HK-2 (cell line): ENCODE results near the gene C15orf39.
"Not testable (repeated sequence)": the region's sequence is repeated elsewhere in the genome, so short reads cannot be mapped to it uniquely, and the experiment has no call there.

Experiments
- DNase-seq: peaks from one replicate; pipeline ENCODE4 v3.0.0-alpha.2; 2018; ENCODE audit not compliant: unreplicated experiment

Gene C15orf39

DNA sequence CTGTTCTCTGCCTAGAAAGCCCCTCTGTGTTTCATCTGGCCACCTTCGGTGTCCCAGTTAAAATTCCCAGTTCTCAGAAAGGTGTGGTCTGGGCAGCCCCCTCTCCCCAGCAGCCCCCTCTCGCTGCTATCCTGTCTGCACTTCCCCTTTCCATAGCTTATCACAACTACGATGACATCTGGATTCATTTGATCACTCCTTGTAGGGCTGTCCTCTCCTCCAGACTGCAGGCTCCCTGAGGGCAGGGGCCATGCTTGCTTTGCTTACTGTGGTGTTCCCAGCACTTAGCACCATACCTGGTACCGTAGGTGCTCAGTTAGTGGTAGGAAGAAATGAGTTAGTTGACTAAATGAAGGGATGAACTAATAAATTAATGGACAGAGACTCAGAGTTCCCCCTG is 30.2 kb downstream of the C15orf39 start:
- no peak for DNase-seq

DNA sequence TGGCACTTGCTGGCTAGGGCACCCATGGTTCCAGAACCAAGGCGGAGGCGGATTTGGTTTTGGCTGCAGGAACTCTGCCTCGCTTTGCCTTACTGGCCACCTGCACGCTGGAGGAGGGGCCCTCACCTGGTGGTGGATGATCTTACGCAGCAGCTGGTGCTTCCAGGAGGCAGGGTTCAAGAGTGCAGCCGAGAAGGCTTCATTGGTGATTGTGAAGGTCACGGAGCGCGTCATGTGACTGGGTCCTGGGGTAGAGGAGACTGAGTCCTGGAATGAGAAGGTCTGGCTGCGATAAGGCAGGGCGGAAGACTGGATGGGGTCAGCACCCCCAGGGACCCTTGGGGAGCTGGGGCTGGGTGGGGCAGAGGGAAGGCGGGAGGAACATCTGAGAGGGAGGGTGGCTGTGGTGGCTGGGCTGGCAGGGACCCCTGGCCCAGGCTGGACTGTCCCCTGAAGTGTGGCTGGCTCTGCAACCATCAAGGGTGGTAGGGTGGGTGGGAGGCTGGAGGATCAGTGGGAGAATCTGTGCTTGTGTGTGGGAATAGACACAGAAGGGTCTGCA is 30.7 kb downstream of the C15orf39 start:
- no peak for DNase-seq

DNA sequence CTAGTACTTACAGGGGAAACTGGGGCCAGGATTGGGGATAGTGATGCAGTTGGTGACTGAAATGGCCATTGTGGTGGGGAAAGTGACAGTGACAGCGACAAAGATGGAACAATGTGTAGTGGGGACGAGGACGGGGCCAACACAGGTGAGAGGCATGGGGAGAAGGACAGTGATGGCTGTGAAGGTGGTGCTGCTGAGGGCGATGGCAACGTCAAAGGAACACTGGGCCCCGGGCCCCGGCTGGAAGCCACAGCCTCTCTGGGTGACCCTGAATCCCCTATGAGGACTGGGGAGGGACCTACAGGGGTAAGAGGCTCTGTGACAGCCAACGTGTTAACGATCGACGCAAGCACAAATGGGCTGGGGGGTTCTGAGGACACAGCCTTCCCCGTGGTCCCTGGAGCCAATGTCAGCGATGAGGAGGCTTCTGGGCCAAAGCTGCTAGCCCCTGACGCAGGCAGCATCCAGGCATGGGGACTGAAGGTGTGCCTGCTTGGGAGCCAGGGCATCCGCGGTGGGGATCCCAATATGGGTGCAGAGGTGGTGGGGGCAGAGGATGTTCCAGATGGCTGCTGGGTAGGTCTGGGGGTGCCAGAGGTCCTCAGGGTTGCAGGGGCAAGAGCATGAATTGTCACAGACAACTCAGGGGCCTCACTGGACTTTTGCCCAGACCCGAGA is 31.3 kb downstream of the C15orf39 start:
- no peak for DNase-seq

DNA sequence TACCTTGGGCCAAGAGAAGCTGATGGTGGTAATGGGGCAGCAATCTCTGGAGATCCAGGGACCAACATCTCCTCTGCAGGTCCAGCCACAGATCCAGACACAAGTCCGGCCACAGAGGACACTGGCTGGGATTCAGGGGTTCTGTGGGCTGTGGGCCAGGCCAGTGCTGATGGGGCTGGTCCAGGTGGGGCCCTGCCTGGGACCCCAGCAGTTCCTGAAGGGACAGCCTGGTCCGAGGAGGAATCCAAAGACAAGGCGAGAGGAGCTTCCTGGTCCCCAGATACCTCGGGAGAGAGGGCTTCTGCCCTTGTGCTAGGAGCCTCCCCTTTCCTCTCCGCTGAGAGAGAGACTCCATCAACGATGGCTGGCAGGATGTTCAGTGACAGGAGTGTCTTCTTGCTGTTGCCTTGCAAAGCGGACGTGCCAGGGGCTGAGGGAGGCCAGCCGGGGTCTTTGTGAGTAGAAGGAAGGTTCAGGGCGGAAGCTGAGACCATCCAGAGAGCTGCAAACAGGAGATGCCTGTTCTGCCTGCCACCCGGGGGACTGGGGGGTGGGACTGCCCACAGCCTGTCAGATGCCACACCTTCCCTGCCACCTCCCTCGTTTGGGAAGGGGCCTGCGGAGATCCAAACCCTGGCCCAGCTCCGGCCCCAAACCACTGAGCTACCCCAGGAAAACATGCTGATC is 32.0 kb downstream of the C15orf39 start:
- DNase-seq = no peak

DNA sequence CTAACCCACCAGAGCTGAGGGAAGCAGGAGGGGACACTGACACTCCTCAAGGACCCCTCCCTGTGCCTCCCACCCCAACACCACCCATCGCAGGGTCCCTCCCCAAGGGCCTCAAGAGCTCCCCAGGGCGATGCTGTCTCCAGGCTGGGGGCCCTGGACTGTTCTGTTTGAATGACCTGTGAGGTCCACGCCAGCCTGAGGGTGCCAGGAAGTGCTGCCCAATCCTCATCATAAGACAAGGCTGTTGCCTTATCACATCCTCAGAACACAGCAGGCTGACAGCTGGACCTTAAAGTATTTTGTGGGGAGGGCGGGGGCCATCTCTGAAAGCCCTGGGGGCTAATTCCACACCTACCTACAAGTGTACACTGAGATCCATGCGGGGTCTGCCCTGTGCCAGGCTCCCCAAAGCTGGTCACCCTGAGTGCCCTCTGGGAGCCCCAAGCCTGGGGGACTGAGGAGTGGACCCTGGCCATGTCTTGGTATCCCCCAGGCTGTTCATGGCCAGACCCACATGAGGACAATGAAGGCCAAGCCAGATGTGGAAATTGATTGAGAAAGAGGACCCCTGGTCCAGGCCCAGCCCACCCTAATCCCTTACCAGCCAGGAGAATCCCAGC is 32.6 kb downstream of the C15orf39 start:
- DNase-seq = no peak

DNA sequence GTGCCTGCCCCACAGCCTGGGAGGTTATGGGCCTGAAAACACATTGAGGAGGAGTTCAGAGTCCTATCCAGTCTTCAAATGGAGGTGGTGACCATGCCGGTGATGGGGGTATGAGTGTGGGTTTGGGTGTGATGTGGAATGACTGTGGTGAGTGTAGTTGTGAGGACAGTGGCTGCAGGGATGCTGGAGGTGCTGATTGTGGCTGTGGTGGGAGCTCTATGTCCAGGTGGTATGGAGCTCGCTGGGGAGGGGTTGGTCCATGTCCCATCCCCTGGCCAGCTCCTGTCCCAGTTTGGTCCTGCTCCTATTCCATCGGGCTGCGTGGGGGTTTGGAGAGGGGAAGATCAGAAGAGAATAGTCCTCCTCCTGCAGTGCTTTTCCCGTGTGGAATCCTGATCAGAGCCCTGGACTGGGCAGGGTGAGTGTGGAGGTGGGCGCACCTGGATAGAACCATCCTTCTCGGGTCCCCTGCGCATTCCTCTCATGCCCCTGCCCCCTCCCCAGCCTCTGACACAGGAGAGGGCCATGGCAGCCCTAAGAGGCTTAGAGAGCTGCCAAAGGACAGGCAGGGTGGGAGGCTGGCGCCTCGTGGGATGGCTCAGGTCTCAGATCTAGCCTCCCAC is 33.5 kb downstream of the C15orf39 start:
- no peak for DNase-seq

DNA sequence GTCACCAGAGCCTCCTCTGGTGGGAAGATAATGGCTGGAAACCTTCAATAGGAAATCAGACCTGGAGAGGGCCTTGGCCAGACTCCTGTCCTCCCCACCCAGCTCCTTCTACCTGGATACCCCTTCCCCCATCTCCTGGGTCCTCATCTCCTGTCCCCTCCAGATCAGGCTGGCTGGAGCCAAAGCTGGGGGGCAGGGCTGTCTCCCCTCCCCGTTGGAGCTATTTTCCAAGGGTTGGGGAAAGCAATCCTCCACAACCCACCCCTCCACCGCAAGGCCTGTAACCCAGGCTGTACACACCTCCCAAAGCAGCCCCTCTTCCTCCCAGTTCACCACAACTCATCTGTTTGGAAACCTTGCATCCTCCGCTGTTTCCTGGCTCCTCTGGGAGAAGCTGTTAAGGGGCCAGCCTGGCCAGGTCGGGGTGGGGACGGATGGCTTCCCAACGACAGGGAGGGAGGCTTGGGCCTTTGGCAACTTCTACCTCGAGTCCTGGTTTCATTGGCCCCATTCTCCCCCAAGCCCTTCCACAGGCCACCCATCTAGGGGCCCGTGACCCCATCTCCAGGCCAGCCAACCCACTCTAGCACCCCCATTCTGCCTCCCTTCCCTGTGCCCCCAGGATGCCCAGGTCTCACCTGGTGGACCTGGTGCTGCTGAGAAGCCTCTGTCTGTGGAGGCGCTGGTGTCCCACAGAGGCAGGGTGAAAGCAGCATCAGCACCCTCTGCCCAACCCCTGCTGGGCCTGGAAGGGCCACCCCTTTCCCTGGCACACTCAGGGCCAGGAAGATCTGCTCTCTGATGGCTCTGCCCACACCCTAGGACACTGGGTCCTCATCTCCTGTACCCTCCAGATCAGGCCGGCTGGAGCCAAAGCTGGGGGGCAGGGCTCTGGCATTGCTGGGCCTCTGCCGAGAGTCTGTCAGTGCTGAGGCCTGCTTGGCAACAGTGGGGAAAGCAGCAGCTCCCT is 34.4 kb downstream of the C15orf39 start:
- no peak for DNase-seq

DNA sequence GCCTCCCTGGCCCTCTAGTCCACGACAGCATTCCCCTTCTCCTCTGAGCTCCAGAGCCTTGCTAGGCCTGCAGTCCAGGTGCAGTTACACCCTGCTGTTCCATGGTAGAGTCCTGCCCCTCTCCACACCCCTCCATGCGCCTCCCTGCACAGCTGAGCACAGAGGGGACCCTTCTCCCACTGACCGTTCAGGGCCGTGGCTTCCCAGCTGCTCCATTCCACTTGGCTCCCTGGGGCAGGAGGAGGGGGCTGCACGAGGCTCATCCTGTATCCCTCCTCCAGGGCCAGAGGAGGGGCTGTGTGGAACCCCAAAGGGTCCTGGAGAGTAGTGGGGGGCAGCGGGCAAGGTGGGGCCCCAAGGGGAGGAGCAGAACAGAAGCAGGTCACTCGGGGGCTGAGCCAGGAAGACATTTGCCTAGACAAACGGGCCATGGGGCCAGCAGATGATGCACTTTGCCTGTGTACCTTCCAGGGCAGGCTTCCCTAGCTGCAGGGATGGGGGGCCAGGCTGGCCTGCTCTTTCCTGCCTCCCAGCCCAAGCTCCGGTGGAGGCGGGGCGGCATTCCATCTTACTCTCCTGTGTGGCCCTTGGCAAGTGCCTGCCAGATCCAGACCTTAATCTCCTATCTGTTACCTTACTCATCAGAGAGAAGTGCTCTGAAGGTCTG is 35.8 kb downstream of the C15orf39 start:
- DNase-seq = no peak

DNA sequence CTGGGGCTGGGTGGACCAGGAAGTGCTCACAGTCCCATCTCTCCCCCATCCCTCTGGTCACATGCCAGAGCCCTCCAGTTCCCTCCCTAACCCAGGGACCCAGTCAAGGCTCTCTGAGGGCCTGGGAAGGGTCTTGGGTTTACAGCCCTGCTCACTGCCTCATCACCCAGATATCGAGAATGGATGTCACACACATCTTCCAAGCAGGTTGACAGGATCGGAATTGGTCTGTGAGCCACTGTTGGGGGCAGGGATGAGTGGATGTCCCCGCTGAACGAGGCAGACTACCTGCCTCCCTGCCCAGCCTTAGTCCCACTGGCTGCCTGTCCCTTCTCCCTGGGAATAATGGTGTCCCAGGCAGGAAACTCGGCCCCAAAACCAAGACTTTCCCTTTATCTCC is 36.5 kb downstream of the C15orf39 start:
- no peak for DNase-seq

DNA sequence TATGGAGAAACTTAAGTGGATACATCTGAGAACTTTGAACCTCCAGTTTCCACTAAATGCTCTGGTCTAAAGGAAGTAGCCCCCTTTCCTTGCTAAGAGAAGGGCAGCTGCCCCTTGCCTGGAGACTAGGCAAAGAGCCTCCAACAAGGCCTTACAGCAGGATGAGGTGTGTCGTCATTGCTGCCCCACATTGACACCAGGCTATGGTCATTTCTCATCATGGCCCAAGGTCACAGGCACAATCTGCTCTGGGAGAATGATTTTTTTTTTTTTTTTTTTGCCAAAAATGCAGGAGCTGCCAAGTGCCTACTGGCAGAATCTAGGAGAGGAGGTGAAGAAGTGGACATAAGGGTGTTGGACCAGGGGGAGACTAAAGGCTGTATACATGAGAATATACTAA is 44.1 kb downstream of the C15orf39 start:
- not testable (repeated sequence) for DNase-seq

DNA sequence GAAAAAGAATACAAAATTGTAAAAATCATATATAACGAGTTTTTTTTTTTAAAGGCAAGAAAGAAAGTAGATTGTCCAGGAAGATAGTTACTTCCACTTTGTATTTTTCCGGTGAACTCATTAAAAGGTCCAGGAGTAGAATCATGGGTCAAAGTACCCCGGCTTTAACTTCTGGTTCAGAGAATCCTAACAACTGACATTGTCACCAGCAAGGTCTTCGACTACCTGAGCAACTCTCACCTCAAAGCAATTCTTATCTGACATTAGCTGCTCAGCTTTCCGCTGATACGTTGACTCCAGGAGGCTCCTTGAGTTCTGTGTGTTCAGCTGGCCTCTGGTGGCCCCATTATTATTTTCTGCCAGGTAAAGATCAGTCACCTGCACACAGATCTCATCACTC is 47.3 kb downstream of the C15orf39 start:
- DNase-seq = not testable (repeated sequence)

DNA sequence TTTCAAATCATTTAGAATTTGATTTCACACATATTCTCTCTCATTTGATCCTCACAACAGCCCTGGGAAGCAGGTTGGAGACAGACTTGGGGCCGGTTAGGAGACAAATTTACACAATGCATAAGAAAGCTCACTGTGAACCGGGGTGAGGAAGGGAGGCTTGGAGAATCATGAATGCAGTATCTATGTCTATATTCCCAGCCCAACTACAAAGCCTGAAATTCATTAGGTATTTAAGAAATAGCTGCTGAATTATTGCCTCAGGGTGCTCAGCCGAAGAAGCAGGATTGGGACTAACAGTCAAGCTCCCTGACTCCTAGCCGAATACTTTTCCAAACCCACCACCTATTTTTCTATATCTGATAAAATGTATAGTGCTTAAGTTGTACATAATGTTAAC is 48.0 kb downstream of the C15orf39 start:
- DNase-seq = no peak

DNA sequence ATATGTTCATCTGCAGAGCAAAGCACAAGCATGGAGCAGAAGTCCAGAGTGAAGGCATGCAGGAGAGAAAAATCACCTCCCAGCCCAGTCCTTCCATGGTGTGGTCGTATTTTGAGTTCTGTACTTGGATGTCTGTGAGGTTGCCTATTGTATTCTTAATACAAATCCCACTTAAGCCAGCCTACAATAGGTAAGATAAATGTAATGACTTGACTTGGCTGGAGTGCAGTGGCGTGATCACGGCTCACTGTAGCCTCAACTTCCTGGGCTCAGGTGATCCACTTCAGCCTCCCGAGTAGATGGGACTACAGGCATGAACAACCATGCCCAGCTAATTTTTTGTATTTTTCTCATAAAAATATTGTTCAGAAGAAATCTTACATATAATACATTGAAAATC is 49.7 kb downstream of the C15orf39 start:
- not testable (repeated sequence) for DNase-seq

DNA sequence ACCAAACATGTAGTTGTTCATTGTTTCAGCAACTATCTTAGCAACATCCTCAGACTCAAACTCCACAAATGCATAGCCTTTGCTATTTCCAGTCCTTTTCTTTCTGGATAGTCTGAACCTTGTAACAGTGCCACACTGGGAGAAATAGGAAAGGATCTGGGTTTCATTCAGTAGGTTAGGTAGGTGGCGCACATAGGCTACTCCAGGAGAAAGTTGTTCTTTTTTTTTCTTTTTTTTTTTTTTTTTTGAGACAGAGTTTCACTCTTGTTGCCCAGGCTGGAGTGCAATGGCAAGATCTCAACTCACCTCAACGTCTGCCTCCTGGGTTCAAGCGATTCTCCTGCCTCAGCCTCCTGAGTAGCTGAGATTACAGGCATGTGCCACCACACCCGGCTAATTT is 50.6 kb downstream of the C15orf39 start:
- DNase-seq = not testable (repeated sequence)

DNA sequence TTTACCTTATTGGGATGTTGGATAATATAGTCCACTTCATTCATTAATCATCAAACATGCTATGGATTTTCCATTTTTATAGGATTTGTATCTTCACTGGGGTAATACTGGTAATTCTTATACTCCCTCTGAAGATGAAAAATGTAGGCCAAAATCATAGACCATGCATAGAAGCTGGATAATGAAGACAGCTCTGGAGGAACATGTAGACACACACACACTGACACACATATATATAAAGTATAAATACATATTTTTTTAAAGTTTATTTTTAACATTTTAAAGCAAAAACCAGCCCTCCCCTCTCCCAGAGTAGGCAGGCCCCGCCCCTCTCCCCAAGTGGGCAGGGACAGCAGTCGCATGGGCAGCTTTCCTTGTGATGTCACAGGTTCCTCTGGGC is 56.4 kb downstream of the C15orf39 start, which contains the start of gene GOLGA6C:
Gene GOLGA6C (plus strand): TSS at position 301 of the 400 bp plus-strand sequence. CDS start 265 bp downstream, outside the sequence.
- not testable (repeated sequence) for DNase-seq

DNA sequence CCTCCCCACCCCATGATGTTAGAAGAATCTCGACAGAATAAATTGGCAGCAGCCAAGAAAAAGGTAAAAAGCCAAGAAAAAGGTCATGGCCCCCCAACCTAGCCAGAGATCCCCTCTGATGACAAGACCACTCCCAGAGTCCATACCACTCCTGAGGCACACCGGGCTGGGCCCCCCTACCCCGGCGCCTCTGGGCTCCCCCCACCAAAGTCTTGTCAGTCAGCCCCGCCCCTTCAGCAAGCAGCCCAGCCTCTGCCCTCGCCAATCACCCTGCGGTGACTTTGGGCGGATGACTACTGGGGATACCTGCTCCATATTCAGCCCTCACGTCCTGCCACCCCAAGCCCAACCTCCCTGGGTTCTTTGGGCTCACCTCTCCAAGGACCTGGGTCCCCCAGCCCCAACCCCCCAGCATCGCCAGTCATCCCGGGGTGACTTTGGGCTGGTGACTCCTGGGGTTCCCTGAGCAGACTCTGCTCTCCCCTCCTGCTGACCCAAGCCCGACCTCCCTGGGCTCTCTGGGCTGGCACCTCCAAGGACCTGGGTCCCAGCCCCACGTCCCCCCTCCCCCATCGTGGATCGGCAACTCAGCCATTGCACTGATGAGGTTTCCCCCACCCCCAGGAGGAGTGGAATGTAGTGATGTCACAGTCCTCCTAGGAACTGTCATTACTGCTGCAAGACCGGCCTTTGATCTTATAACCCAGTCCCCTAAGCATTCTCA is 57.1 kb downstream of the C15orf39 start:
- DNase-seq = not testable (repeated sequence)

DNA sequence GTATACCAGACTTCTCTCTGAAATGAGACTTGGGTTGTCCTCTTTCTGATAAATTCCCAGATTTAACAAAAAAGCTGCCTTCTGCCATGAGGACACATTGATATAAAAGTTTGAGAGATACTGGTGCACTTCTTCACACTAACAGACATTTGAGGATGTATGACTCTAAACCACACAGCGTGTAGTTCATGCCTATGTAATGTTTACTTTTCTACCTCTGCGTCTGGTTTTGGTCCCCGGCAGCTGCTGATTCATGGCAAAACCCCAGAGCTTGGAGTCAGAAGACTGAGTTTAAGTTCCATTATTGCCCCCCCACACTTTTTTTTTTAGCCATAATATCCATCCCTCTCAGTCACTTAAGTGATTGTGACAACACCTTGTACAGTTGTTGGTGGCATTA is 58.2 kb downstream of the C15orf39 start:
- not testable (repeated sequence) for DNase-seq
